Measurements from ENCODE around the gene CRYBG1. TPM values are rescaled to one million over a fixed set of nuclear protein-coding genes. Genes with fewer than 3 reads are reported as not detected.

Gene CRYBG1
- polyA plus RNA-seq, 2 of the 4 experiments (the other 2 are of a cell fraction), result 0.31 to 0.37 TPM

DNA sequence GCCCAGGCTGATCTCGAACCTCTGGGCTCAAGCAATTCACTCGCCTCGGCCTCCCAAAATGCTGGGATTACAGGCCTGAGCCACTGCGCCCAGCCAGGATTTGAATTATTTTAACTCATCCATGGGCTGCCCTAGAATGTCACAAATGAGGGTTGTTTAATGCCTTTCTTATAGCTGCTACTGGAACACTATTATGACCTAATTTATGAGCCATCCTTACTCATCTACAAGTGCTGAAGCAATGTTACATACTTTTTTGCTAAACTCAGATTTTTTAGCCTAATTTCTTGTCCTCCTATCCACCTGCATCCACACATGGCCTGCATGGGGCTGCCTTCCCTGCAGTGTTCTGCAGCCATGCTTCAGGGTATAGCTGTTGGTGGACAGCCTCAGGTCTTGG lies 208.9 kb downstream of the CRYBG1 start (continued):
- TF ChIP-seq CTCF (IDR thresholded peaks at IDR 0.05), result no peak
- TF ChIP-seq POLR2AphosphoS2 (conservative IDR thresholded peaks at IDR 0.05; ENCODE audit: low read length), result no peak
- no peak for TF ChIP-seq RAD21 (conservative IDR thresholded peaks at IDR 0.05 in 1 of 2, IDR thresholded peaks at IDR 0.05 in 1 of 2)

DNA sequence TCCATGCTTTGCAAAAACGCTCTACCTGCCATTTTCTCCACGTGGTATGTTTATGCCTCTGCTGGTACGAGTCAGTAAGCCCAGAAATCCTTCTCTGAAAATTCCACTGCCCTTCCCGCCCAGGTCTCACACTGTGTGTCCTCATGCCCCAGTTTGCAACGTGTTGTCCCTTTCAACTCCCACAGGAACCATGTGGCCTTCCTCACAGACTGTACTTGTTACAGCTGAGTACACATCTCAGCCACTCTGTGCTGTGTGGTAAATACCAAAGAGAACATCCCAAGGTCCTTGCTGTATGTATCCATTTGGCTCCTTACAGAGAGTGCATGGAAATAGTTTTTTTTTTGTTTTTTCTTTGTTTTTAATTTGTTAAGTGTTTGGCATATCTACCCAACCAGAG lies 211.9 kb downstream of the CRYBG1 start:
- Histone ChIP-seq H3K4me1 (peaks cover 9% of the 10 kb centered on the region; the same call in 1 of the 3 replicates), H3K27ac (no peak overlapping the region), H3K4me2 (no peak overlapping the region), H3K9me3 (no peaks in the 10 kb centered on the region), H3K4me3 (no peak overlapping the region)
- ChIA-PET CTCF (interaction anchor here (1.6 to 2.1 kb wide), 3 partner anchors 128 to 429 kb away, joined by 3 to 12 read pairs (median 8); no protein-coding TSS in a partner anchor), POLR2A (no interaction called here)
- 71% methylated on average over 5 of the region's 5 CpGs for WGBS (ENCODE audit: missing lambda C conversion rate)
- TF ChIP-seq HOXA7 (CRISPR knock-in tag; IDR thresholded peaks at IDR 0.05) (no peak), KDM1A (IDR thresholded peaks at IDR 0.05; ENCODE audit: low read depth) (no peak), CTCF (IDR thresholded peaks at IDR 0.05) (no peak), NPAS2 (CRISPR knock-in tag; IDR thresholded peaks at IDR 0.05; ENCODE audit: borderline replicate concordance) (no peak), REST (IDR thresholded peaks at IDR 0.05) (no peak), EHF (CRISPR knock-in tag; IDR thresholded peaks at IDR 0.05) (no peak), EP300 (IDR thresholded peaks at IDR 0.05) (no peak), CBX2 (IDR thresholded peaks at IDR 0.05; ENCODE audit: borderline replicate concordance, low read depth) (no peak), HOXB5 (CRISPR knock-in tag; IDR thresholded peaks at IDR 0.05) (no peak), USF2 (IDR thresholded peaks at IDR 0.05) (no peak)
- DNase-seq (ENCODE audit: low read depth in 1 of 2, low spot score in 1 of 2), result no peak
- no peak for FAIRE-seq
- no peak for ATAC-seq

DNA sequence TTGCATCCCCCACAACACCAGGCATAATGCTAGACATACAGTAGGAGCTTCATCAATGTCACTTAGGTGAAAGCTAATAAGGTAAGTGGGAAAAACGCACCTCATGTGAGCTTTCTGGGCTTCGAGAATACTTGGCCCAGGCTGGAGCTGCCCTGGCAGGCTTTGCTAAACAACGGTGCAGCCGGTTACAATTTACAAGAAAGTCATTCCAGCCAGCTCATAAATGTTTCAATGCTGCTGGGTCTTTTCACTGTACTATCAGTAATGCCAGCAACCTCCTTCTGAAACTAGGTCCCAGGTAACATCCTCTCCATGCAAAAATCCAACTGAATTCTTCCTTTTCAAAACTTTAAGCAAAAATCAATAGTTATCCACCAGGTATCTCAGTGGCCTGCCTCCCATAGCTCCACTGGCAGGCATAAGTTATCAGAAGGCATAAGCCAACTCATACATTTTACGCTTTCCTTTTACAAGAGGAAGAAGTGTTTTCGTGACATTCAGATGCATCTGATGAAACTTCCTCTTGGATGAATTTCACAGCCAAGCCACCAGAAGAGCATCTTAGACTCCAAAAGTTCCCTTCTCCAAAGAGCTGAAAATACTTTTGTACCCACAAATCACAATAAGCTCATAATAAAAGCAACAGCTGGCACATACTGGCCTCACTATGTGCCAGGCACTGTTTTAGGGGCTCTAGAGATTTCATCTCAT lies 212.5 kb downstream of the CRYBG1 start:
- Histone ChIP-seq H3K9me3 (no peaks in the 10 kb centered on the region), H3K4me1 (peaks cover 9% of the 10 kb centered on the region; the same call in 1 of the 3 replicates), H3K4me2 (no peak overlapping the region), H3K4me3 (no peak overlapping the region), H3K27ac (no peak overlapping the region)
- TF ChIP-seq ZC3H11A (IDR thresholded peaks at IDR 0.05), result no peak
- TF ChIP-seq, protein P1, sequence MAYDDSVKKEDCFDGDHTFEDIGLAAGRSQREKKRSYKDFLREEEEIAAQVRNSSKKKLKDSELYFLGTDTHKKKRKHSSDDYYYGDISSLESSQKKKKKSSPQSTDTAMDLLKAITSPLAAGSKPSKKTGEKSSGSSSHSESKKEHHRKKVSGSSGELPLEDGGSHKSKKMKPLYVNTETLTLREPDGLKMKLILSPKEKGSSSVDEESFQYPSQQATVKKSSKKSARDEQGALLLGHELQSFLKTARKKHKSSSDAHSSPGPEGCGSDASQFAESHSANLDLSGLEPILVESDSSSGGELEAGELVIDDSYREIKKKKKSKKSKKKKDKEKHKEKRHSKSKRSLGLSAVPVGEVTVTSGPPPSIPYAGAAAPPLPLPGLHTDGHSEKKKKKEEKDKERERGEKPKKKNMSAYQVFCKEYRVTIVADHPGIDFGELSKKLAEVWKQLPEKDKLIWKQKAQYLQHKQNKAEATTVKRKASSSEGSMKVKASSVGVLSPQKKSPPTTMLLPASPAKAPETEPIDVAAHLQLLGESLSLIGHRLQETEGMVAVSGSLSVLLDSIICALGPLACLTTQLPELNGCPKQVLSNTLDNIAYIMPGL (CRISPR knock-in tag; IDR thresholded peaks at IDR 0.05; ENCODE audit: borderline replicate concordance), result no peak
- TF ChIP-seq MAFK (IDR thresholded peaks at IDR 0.05; ENCODE audit: partially characterized antibody), result no peak
- TF ChIP-seq PHF8 (IDR thresholded peaks at IDR 0.05; ENCODE audit: borderline replicate concordance, low read depth), result no peak
- no peak for ATAC-seq
- no peak for FAIRE-seq
- 96% methylated on average over 6 of the region's 6 CpGs for WGBS (ENCODE audit: missing lambda C conversion rate)
- no peak for DNase-seq (ENCODE audit: low read depth in 1 of 2, low spot score in 1 of 2)
- ChIA-PET POLR2A (no interaction called here), CTCF (interaction anchor here (1.1 to 2.1 kb wide), 5 partner anchors 11 to 428 kb away, joined by 3 to 12 read pairs (median 3); no protein-coding TSS in a partner anchor)

Measured in A549 (cell line).